ENCODE data around the gene SLC27A4.

- TF ChIP-seq, protein P1, sequence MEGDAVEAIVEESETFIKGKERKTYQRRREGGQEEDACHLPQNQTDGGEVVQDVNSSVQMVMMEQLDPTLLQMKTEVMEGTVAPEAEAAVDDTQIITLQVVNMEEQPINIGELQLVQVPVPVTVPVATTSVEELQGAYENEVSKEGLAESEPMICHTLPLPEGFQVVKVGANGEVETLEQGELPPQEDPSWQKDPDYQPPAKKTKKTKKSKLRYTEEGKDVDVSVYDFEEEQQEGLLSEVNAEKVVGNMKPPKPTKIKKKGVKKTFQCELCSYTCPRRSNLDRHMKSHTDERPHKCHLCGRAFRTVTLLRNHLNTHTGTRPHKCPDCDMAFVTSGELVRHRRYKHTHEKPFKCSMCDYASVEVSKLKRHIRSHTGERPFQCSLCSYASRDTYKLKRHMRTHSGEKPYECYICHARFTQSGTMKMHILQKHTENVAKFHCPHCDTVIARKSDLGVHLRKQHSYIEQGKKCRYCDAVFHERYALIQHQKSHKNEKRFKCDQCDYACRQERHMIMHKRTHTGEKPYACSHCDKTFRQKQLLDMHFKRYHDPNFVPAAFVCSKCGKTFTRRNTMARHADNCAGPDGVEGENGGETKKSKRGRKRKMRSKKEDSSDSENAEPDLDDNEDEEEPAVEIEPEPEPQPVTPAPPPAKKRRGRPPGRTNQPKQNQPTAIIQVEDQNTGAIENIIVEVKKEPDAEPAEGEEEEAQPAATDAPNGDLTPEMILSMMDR (IDR thresholded peaks at IDR 0.05): no peak
- TF ChIP-seq REST (IDR thresholded peaks at IDR 0.05) (no peak), CBX2 (IDR thresholded peaks at IDR 0.05; ENCODE audit: borderline replicate concordance, low read depth) (no peak), HES2 (IDR thresholded peaks at IDR 0.05) (no peak), SREBF2 (IDR thresholded peaks at IDR 0.05) (no peak), BHLHE40 (IDR thresholded peaks at IDR 0.05; ENCODE audit: low read depth, low read length) (no peak), FOSB (CRISPR knock-in tag; IDR thresholded peaks at IDR 0.05) (no peak), ZFP36 (IDR thresholded peaks at IDR 0.05; ENCODE audit: borderline replicate concordance, partially characterized antibody) (no peak), MAX (IDR thresholded peaks at IDR 0.05) (no peak), FOSL2 (IDR thresholded peaks at IDR 0.05) (no peak), FOSL2 (CRISPR knock-in tag; IDR thresholded peaks at IDR 0.05) (no peak), CBX8 (IDR thresholded peaks at IDR 0.05) (no peak)
These were observed 36.0 kb upstream of the SLC27A4 start for GRCh38 chr9:128304136-128304970.

Data from A549 (cell line).